ENCODE measurements around the gene CCDC27.

DNA sequence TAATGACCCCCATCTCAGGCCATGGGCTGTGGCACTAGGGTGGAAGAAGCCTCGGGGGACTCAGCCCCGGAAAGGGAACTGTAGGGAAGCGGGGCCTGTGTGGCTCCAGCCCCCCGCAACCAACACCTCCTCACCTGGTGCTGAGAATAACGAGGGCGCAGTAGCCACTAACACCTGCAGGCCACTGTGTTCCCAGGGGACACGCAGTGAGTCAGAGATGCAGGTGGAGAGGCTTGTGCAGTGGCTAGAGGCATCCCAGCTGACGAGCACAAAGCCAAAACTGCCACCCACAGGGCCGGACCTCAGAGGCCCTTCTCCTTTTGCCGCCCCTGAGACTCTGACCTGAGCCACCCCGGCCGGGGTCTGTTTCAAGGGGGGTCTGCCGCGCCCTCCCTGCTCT, 33.5 kb upstream of the CCDC27 start:
- TF ChIP-seq ZNF274 (IDR thresholded peaks at IDR 0.05; ENCODE audit: low read depth, low read length): no peak
- TF ChIP-seq YY1 (IDR thresholded peaks at IDR 0.05; ENCODE audit: insufficient read depth, insufficient read length): no peak

Data from NT2/D1 (cell line).